Activated naive CD8-positive, alpha-beta T cell treated with anti-CD3 and anti-CD28 coated beads, Interleukin-2, amount 10 ng/mL, durations not matched to agents 7 days and 5 days (primary cell): Measurements from ENCODE around the gene TMC3. TPM values are rescaled to one million over a fixed set of nuclear protein-coding genes. Genes with fewer than 3 reads are reported as not detected.

ENCODE experiments used
- ATAC-seq: fragments of 150-1000 bp; cut with Tn5 transposase; one replicate; pipeline ENCODE4 v1.10.0; 2021; ENCODE audit warnings: low read depth, moderate library complexity
- POLR2A ChIA-PET: fragments of 350-600 bp; sonication (Branson Sonifier 250); formaldehyde crosslinking; loops from one replicate; lab custom pipeline; 2021; ENCODE audit warnings: antibody characterized with exemption; lab: Charles Lee
- DNase-seq: peaks from one replicate; pipeline ENCODE4 v3.0.0; 2021
- H3K27ac Mint-ChIP-seq: one replicate; pipeline ENCODE4 v1.8.0; 2022; ENCODE audit warnings: mild to moderate bottlenecking, mixed read lengths
- H3K27me3 Mint-ChIP-seq: one replicate; pipeline ENCODE4 v1.8.0; 2022; ENCODE audit warnings: mild to moderate bottlenecking, moderate library complexity, mixed read lengths
- H3K36me3 Mint-ChIP-seq: one replicate; pipeline ENCODE4 v1.8.0; 2021; ENCODE audit warnings: mild to moderate bottlenecking, mixed read lengths
- H3K4me1 Mint-ChIP-seq: one replicate; pipeline ENCODE4 v1.8.0; 2021; ENCODE audit warnings: mixed read lengths
- H3K4me3 Mint-ChIP-seq: one replicate; pipeline ENCODE4 v1.8.0; 2022; ENCODE audit warnings: mild to moderate bottlenecking, moderate library complexity, mixed read lengths
- H3K9me3 Mint-ChIP-seq: one replicate; pipeline ENCODE4 v1.8.0; 2021; ENCODE audit warnings: mixed read lengths
- total RNA-seq, 2 experiments: library from RNA; stranded (reverse); gene quantifications; one replicate each; pipeline ENCODE4 v1.2.3, GENCODE V29; 2021

TMC3 gene
- total RNA-seq, 2 experiments from 2014 or later, result not detected

DNA sequence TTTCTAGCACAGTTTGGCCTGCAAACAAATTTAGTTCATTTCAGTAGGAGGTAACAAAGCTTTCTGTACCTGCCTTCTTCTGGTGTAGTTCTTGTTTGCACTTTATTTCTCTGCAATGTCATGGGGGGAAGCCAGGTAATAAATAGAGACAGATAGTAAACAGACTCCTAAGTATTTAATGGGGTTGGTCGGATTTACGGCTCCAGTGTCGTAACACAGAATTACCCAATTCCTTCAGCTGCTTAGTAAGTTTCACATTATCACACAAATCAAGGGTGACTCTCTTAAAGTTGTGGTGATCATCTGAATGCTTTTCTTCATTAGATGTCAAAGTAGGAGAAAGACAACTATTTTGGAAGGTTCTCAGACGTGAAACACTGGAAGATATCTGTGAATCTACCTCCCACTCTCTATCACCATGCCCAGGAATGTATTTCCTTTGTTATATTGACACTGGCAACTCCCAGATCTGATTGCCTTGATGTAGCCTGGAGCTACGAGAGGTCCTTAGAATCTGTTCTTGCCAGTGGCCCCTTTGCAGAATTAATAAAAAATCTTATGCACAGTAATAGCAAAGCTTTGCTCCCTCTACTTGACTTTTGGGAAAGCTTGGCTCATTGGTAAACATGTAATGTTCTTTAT, 25.0 kb upstream of the TMC3 start:
- Mint-ChIP-seq H3K36me3 (no peaks in the 10 kb centered on the region), H3K27me3 (no peaks in the 10 kb centered on the region)

DNA sequence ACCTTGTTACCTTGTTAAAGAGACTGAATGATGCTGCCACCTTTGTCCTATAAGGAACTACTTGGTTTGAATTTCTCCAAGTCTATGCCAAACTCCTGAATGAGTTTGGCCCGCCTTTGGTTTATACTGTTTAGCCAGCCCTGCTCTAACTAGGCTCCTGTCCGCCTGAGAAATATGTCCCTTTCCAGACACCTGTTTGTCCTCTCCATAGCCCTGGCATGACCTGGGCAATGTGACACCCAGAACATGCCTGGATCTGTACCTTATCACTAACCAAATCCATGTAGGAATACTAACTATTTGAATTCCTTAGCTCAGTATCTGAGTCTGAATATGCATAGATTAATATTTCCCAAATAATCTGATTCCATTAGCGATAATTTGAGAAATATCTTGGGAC, 24.4 kb upstream of the TMC3 start:
- DNase-seq (no peak), ATAC-seq (no peak)
- POLR2A ChIA-PET, result no interaction called here
- peaks cover 2% of the 10 kb centered on the region for H3K4me1 Mint-ChIP-seq
- no peaks in the 10 kb centered on the region for H3K9me3 Mint-ChIP-seq
- no peaks in the 10 kb centered on the region for H3K36me3 Mint-ChIP-seq
- H3K4me3 Mint-ChIP-seq, result no peak overlapping the region
- H3K27me3 Mint-ChIP-seq, result no peaks in the 10 kb centered on the region
- H3K27ac Mint-ChIP-seq, result no peak overlapping the region

More for the DNA sequence above, 25.0 kb upstream of the TMC3 start:
- no peak for DNase-seq
- no peak overlapping the region for H3K4me3 Mint-ChIP-seq
- H3K9me3 Mint-ChIP-seq, result no peaks in the 10 kb centered on the region
- no peak overlapping the region for H3K27ac Mint-ChIP-seq
- ATAC-seq, result no peak
- POLR2A ChIA-PET, result no interaction called here
- peaks cover 2% of the 10 kb centered on the region for H3K4me1 Mint-ChIP-seq

DNA sequence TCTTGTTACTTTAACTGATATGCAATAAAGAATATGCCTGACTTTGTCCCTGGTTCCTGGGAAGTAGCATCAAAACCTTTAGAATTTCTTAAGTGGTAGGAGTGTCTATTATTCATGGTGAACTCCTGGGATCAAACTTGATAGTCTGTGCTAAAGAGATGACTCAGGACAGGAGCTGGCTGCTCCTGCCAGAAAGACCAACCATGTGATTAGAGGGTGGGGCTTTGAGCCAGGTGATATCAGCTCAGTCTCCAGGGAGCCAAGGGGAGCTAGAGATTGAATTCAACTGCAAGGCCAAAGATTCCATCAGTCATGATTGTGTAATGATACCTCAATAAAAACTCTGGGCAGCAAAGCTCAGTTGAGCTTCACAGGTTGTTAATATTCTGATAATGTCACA, 20.6 kb upstream of the TMC3 start:
- H3K36me3 Mint-ChIP-seq, result no peaks in the 10 kb centered on the region
- no peaks in the 10 kb centered on the region for H3K27me3 Mint-ChIP-seq
- no peaks in the 10 kb centered on the region for H3K9me3 Mint-ChIP-seq
- no peak overlapping the region for H3K27ac Mint-ChIP-seq
- ATAC-seq (no peak), DNase-seq (no peak)
- no peak overlapping the region for H3K4me3 Mint-ChIP-seq
- no peaks in the 10 kb centered on the region for H3K4me1 Mint-ChIP-seq
- POLR2A ChIA-PET, result interaction anchor here (0.8 kb wide), 1 partner anchor 119 kb away, joined by 3 read pairs; no protein-coding TSS in a partner anchor

DNA sequence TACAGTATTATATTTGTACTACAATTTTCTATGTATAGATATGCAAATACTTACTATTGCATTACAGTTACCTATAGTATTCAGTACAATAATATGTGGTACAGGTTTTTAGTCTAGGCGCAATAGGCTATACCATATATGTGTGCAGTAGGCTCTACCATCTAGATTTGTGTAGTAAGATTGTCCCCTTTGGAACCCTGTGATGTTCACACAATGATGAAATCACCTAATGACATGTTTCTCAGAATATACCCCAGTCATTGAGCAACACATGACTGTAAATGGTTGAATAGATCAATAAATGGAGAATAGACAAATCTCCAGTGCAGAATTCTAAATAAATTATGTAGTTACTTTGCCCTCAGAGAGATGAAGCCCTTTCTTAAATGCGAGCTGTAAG, 17.6 kb upstream of the TMC3 start:
- DNase-seq (no peak), ATAC-seq (no peak)
- no peaks in the 10 kb centered on the region for H3K27me3 Mint-ChIP-seq
- H3K9me3 Mint-ChIP-seq, result no peaks in the 10 kb centered on the region
- no peaks in the 10 kb centered on the region for H3K36me3 Mint-ChIP-seq
- no peak overlapping the region for H3K4me3 Mint-ChIP-seq
- POLR2A ChIA-PET, result no interaction called here
- H3K27ac Mint-ChIP-seq, result no peak overlapping the region
- no peaks in the 10 kb centered on the region for H3K4me1 Mint-ChIP-seq

DNA sequence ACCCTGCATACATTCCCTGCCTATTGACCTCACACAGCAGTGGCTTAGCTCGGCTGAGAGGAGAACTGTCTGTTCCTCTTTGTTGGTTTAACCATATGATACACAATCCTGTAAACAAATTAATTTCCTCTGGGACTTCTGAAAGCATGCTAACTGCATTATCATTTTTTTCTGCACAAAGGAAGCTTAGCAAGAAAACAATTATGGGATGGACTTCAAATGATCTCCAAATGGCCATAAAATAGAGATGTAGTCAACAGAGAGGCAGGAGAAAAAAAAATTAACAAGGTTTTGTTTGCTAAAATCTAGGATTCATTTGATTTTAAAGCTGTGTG, 14.4 kb upstream of the TMC3 start:
- H3K4me1 Mint-ChIP-seq, result peaks cover 4% of the 10 kb centered on the region
- peaks cover 2% of the 10 kb centered on the region for H3K27me3 Mint-ChIP-seq
- no peak overlapping the region for H3K4me3 Mint-ChIP-seq
- ATAC-seq, result no peak
- peaks cover 2% of the 10 kb centered on the region for H3K9me3 Mint-ChIP-seq
- POLR2A ChIA-PET, result no interaction called here
- H3K36me3 Mint-ChIP-seq, result peaks cover 4% of the 10 kb centered on the region
- no peak for DNase-seq
- H3K27ac Mint-ChIP-seq, result no peak overlapping the region

DNA sequence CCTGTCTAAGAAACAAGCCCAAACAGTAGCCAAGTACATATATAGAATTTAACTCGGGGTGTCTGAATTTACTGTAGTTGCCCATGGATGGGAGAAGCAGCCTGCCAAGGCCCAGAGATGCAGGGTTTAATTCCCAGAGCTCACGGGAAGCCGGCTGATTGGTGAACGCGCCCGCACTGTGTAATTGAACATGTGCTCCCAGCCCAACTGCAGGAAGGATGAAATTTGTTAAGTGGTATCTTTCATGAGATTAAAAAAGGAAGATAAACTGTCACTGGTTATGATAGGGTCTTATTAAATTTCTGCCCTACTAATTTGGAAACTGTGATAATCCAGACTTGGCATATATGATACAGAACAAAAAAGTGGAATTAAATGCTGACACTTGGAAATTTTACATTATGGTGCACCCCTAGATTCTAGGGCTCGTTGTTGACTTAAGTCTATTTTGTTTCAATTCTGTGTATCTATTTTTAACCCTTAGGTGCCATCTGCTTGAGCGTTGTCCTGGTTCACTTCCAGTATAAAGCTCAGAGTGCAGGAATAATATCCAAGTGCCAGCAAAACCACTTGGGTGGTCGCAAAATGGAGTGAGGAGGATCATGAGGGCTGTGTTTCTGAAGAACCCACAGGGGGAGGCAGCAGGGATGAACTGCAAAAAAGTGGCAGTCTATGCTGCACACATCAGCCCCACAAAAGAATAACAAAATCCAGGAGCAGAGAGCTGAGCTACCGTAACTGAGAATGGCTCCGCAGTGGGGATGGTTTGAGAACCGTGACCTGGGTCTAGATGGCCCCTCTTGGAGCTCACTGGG, 13.8 kb upstream of the TMC3 start:
- Mint-ChIP-seq H3K27me3 (peaks cover 2% of the 10 kb centered on the region), H3K4me1 (peaks cover 4% of the 10 kb centered on the region), H3K27ac (no peak overlapping the region), H3K9me3 (peaks cover 2% of the 10 kb centered on the region), H3K36me3 (peaks cover 4% of the 10 kb centered on the region), H3K4me3 (no peak overlapping the region)
- no peak for DNase-seq
- POLR2A ChIA-PET, result no interaction called here
- ATAC-seq, result no peak

DNA sequence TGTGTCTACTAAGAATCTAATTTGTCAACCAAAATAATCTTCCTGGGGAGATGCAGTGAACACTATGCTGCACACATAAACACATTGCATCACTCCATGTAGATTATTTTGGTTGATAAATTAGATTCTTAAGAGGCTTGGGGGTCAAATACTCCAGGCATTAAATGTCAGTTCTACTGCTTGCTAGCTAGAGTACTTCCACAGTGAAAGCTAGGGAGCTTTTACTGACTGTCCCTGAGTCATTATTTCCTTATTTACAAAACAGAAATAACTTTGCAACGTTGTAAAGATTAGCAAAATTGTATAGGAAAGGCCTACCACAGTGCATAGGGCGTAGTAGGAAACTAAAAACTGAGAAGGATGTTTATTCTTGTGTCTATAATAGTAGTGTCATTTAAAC, 12.9 kb upstream of the TMC3 start:
- H3K9me3 Mint-ChIP-seq, result peaks cover 2% of the 10 kb centered on the region
- H3K4me3 Mint-ChIP-seq, result no peak overlapping the region
- DNase-seq (no peak), ATAC-seq (no peak)
- H3K36me3 Mint-ChIP-seq, result peaks cover 6% of the 10 kb centered on the region
- no peak overlapping the region for H3K27ac Mint-ChIP-seq
- peaks cover 4% of the 10 kb centered on the region for H3K4me1 Mint-ChIP-seq
- POLR2A ChIA-PET, result no interaction called here
- peaks cover 2% of the 10 kb centered on the region for H3K27me3 Mint-ChIP-seq

DNA sequence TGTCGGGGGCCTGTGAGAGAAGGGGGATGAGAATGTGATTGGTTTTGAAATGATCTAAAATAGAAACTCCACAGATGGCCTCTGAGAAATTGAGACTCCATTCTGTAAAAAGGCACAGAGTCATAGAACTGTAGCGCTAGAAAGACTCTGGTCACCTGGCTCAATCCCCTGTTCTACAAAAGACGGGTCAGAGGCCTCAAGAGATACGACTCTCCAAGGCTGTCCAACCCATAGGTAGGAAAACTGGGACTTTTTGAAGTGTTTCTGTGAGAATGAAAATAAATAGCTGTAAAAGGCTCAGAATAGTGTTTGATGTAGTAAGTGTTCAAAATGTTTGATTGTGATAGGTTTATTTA, 11.7 kb upstream of the TMC3 start:
- Mint-ChIP-seq H3K27me3 (peaks cover 2% of the 10 kb centered on the region), H3K27ac (no peak overlapping the region), H3K4me1 (peaks cover 4% of the 10 kb centered on the region), H3K36me3 (peaks cover 6% of the 10 kb centered on the region), H3K4me3 (no peak overlapping the region), H3K9me3 (peaks cover 2% of the 10 kb centered on the region)
- POLR2A ChIA-PET, result no interaction called here
- DNase-seq (no peak), ATAC-seq (no peak)

DNA sequence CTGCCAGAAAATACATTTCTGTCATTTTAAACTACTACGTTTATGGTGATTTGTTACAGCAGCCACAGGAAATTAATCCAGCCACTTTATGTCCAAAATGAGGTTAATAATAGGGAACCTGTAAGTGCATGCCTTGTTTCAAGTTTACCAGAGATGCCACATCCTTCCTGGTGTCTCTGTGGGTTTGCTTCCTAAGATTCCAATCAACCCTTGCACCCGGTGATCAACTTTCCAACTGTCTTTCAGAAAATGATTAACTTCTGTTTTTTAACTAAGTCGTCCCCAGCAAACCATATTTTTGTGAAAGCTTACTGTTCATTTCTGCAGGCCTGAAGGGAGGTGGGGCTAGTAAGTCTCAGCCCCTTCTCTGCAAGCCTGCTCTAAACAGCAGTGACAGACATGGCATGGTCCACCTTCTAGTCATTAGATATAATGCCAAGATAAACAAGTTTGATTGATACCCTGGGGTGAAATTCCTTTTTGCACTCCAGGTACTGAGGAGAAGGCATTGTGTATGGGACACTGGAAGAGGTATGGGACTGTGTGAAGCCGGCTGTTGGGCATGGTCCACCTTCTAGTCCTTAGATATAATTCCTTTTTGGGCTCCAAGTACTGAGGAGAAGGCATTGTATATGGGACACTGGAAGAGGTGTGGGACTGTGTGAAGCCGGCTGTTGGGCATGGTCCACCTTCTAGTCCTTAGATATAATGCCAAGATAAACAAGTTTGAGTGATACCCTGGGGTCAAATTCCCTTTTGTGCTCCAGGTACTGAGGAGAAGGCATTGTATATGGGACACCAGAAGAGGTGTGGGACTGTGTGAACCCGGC, 11.1 kb upstream of the TMC3 start:
- no peak overlapping the region for H3K4me3 Mint-ChIP-seq
- POLR2A ChIA-PET, result no interaction called here

DNA sequence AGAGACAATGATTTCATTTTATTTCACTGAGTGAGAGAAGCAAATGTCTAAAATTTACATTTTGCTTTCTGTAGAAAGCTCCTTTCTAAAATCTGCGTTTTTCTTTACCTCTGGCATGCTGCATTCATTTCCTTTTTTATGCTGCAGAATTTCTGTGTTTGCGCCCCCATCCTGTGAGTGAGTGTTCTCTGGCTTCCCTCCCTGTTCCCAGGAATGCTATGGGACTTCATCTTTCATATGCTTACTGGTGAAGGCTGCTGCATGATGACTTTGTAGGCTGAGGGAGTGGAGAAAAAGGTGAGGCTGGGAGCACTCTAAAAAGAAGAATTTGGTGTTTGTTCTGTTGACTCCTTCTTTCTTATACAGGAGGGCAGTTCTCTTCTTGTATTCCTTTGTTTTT, 7.7 kb upstream of the TMC3 start:
- no peak for DNase-seq

More for the DNA sequence above, 11.1 kb upstream of the TMC3 start:
- no peak overlapping the region for H3K27ac Mint-ChIP-seq
- no peak for DNase-seq
- H3K4me1 Mint-ChIP-seq, result peaks cover 9% of the 10 kb centered on the region
- no peak for ATAC-seq
- H3K9me3 Mint-ChIP-seq, result peaks cover 2% of the 10 kb centered on the region
- H3K27me3 Mint-ChIP-seq, result peaks cover 2% of the 10 kb centered on the region
- peaks cover 6% of the 10 kb centered on the region for H3K36me3 Mint-ChIP-seq

DNA sequence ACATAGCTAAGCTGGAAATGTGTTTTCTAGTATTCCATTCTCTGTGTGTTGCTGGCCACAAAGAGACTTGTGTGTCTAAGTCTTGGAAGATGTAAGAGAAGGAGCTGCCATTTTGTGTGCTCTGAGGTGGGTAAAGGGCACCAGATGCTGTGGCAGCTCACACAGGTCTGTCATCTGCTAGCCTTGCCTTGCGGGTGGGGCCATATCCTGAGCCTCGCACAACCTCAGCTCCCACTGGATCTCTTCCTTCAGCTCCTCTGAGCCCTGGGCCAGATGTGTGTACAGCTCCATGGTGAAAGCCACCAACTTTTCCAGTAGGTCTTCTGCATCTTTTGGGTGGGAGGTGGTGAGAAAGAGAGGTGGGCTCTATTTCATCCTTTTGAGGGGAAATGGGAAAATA, 6.7 kb upstream of the TMC3 start:
- H3K9me3 Mint-ChIP-seq, result peaks cover 2% of the 10 kb centered on the region
- H3K4me1 Mint-ChIP-seq, result peaks cover 9% of the 10 kb centered on the region
- POLR2A ChIA-PET, result no interaction called here
- H3K27ac Mint-ChIP-seq, result no peak overlapping the region
- peaks cover 6% of the 10 kb centered on the region for H3K36me3 Mint-ChIP-seq
- no peaks in the 10 kb centered on the region for H3K27me3 Mint-ChIP-seq
- ATAC-seq (no peak), DNase-seq (no peak)
- no peak overlapping the region for H3K4me3 Mint-ChIP-seq

More for the DNA sequence above, 7.7 kb upstream of the TMC3 start:
- POLR2A ChIA-PET, result no interaction called here
- peaks cover 6% of the 10 kb centered on the region for H3K36me3 Mint-ChIP-seq
- peaks cover 9% of the 10 kb centered on the region for H3K4me1 Mint-ChIP-seq
- H3K9me3 Mint-ChIP-seq, result peaks cover 2% of the 10 kb centered on the region
- no peak for ATAC-seq
- no peak overlapping the region for H3K4me3 Mint-ChIP-seq
- H3K27me3 Mint-ChIP-seq, result peaks cover 2% of the 10 kb centered on the region
- no peak overlapping the region for H3K27ac Mint-ChIP-seq

DNA sequence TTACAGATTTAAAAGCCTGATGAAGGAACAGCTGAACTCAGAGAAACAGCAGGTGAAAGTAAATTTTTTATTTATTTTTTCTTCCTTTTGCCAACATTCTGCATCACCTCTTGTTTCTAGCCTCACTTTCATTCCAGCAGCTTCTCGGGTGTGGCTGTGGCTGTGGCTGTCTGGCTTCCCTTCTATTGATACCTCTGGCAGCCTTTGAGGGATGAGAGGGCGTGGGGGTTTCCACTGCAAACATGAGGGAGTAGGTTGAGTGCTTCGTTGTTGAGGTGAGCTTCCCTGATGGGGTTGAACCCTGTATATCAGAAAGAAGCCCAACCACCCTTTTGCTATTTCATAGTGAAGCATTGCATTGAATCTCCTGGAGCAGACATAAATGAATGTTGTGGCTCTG, 6.2 kb upstream of the TMC3 start:
- Mint-ChIP-seq H3K27me3 (no peaks in the 10 kb centered on the region), H3K4me1 (peaks cover 9% of the 10 kb centered on the region), H3K27ac (no peak overlapping the region), H3K36me3 (peaks cover 6% of the 10 kb centered on the region), H3K4me3 (no peak overlapping the region), H3K9me3 (peaks cover 2% of the 10 kb centered on the region)
- no peak for ATAC-seq
- DNase-seq, result no peak
- POLR2A ChIA-PET, result no interaction called here

DNA sequence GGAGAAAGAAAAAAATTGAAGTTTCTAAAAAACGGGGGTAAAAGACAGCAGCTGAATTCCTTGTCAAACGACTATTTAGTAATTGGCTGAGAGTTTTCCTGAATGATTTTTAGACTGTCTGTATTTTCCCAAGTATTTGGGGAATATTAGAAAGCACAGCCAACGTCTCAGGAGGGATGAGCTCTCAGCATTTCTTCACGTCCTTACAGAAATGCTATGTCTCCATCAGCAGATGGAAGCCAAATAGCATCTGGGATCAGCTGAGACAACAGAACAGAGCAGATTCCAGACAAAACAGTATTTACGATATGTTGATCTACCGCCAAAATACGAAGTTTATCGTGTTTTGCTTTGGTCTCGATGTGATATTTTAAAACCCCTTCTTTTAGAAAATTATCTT, 5.3 kb upstream of the TMC3 start:
- POLR2A ChIA-PET, result no interaction called here
- peaks cover 5% of the 10 kb centered on the region for H3K4me1 Mint-ChIP-seq
- no peak for DNase-seq
- no peak overlapping the region for H3K4me3 Mint-ChIP-seq
- H3K9me3 Mint-ChIP-seq, result peaks cover under 1% of the 10 kb centered on the region
- no peak for ATAC-seq
- H3K36me3 Mint-ChIP-seq, result peaks cover 4% of the 10 kb centered on the region
- H3K27ac Mint-ChIP-seq, result no peak overlapping the region
- H3K27me3 Mint-ChIP-seq, result no peaks in the 10 kb centered on the region
